NB4 (cell line): ENCODE results near the gene LSM2.

Experiments
- CTCF ChIP-seq: IDR thresholded peaks from one replicate; pipeline ENCODE4 v1.5.1; 2012; ENCODE audit warnings: low read depth, low read length
- POLR2A ChIP-seq: IDR thresholded peaks from 2 replicates; pipeline ENCODE4 v1.6.1; 2011; ENCODE audit warnings: mild to moderate bottlenecking; ENCODE audit not compliant: insufficient read length; ENCODE audit errors: extremely low read depth

GRCh38 chr6:31797588-31797987 is 9.2 kb downstream of the LSM2 start:
- TF ChIP-seq CTCF (no peak), POLR2A (no peak)
